Tongue (tissue), 2 donors: ENCODE results near the gene TFDP1. TPM values are rescaled to one million over a fixed set of nuclear protein-coding genes. Genes with fewer than 3 reads are reported as not detected.
A peak's percentile ranks its signal among the peaks of the same experiment; 100 is the strongest.

Experiments used
- DNase-seq: peaks from one replicate; pipeline ENCODE4 v3.0.0-alpha.2; 2015
- total RNA-seq: library from RNA; depleted of rRNA; stranded (reverse); fragments of >200 nt; gene quantifications from one replicate; pipeline ENCODE4 v1.2.3, GENCODE V29; 2014

The TFDP1 gene
- total RNA-seq, 1 donor from 2014 or later = 60.5 TPM

- DNase-seq = no peak
Measured at GRCh38 chr13:113634279-113635047, 49.9 kb downstream of the TFDP1 start.

GRCh38 chr13:113635048-113635420, 50.5 kb downstream of the TFDP1 start:
- no peak for DNase-seq

- no peak for DNase-seq
Measured at GRCh38 chr13:113635709-113636108, 51.2 kb downstream of the TFDP1 start.

- no peak for DNase-seq
Measured at GRCh38 chr13:113636266-113636963, 51.9 kb downstream of the TFDP1 start.

GRCh38 chr13:113637262-113638160, 53.0 kb downstream of the TFDP1 start:
- no peak for DNase-seq

GRCh38 chr13:113638173-113638746, 53.7 kb downstream of the TFDP1 start:
- DNase-seq = no peak

- no peak for DNase-seq
Measured at GRCh38 chr13:113638806-113639205, 54.3 kb downstream of the TFDP1 start.

- DNase-seq = no peak
Measured at GRCh38 chr13:113639616-113640262, 55.2 kb downstream of the TFDP1 start.

- DNase-seq = no peak
Measured at GRCh38 chr13:113641426-113641825, 56.9 kb downstream of the TFDP1 start.

- DNase-seq = no peak
Measured at GRCh38 chr13:113642563-113642962, 58.0 kb downstream of the TFDP1 start.

- DNase-seq = no peak
Measured at GRCh38 chr13:113643593-113643992, 59.0 kb downstream of the TFDP1 start.

- no peak for DNase-seq
Measured at GRCh38 chr13:113644800-113645199, 60.2 kb downstream of the TFDP1 start.

- DNase-seq = no peak
Measured at GRCh38 chr13:113645329-113645728, 60.8 kb downstream of the TFDP1 start.

GRCh38 chr13:113646376-113646775, 61.8 kb downstream of the TFDP1 start:
- DNase-seq = no peak

- DNase-seq = no peak
Measured at GRCh38 chr13:113646921-113647340, 62.4 kb downstream of the TFDP1 start.

- DNase-seq = peak; percentile 91
Measured at GRCh38 chr13:113647351-113648215, 63.0 kb downstream of the TFDP1 start.

GRCh38 chr13:113648216-113648610, 63.7 kb downstream of the TFDP1 start:
- no peak for DNase-seq

- no peak for DNase-seq
Measured at GRCh38 chr13:113649212-113649611, 64.7 kb downstream of the TFDP1 start.

GRCh38 chr13:113650275-113650674, 65.7 kb downstream of the TFDP1 start:
- DNase-seq = no peak

GRCh38 chr13:113650731-113651148, 66.2 kb downstream of the TFDP1 start:
- DNase-seq = no peak
